Psoas muscle (tissue), 8 donors: ENCODE measurements around the gene PCYOX1L. TPM values are rescaled to one million over a fixed set of nuclear protein-coding genes. Genes with fewer than 3 reads are reported as not detected.

Source experiments
- ATAC-seq, 4 donors: fragments of 200-7000 bp; cut with Tn5 transposase; one replicate each; pipeline ENCODE4 v1.9.1; 2020; ENCODE audit warnings: moderate library complexity in 3 of 4, mild to moderate bottlenecking in 2 of 4
- DNase-seq, 2 donors: peaks; one replicate each; pipeline ENCODE4 v3.0.0-alpha.2; 2020
- H3K27ac ChIP-seq: fragments of 200-600 bp; one replicate; pipeline ENCODE4 v1.8.0; 2022
- H3K27me3 ChIP-seq, 3 donors: fragments of 200-600 bp in 1 of 3; one replicate each; pipeline versions ENCODE4 v1.6.1 to v1.8.0; 2013 to 2022; ENCODE audit warnings: low read length in 2 of 3, mild to moderate bottlenecking in 2 of 3, moderate library complexity in 1 of 3; ENCODE audit not compliant: insufficient read depth in 3 of 3
- H3K36me3 ChIP-seq, 2 donors: fragments of 200-600 bp in 1 of 2; one replicate each; pipeline versions ENCODE4 v1.6.1 to v1.8.0; 2013 to 2022; ENCODE audit warnings: low read depth in 1 of 2, mild to moderate bottlenecking in 1 of 2, moderate library complexity in 1 of 2; ENCODE audit not compliant: insufficient read depth in 1 of 2
- H3K4me1 ChIP-seq: fragments of 200-600 bp; one replicate; pipeline ENCODE4 v1.8.0; 2022
- H3K4me3 ChIP-seq: fragments of 200-600 bp; one replicate; pipeline ENCODE4 v1.8.0; 2022; ENCODE audit warnings: mild to moderate bottlenecking
- H3K9me3 ChIP-seq: fragments of 200-600 bp; one replicate; pipeline ENCODE4 v1.8.0; 2022
- CTCF ChIP-seq: fragments of 200-600 bp; IDR thresholded peaks from one replicate; pipeline ENCODE4 v1.8.0; 2022; ENCODE audit warnings: antibody characterized with exemption
- WGBS, 3 donors: extraction: QIAGEN DNeasy Blood & Tissue Kit; methylation state at CpG; one replicate each; pipeline versions ENCODE4 v1.1.6 to v1.1.7; 2013; 5-methylcytosine and 5-hydroxymethylcytosine counted together
- intact Hi-C, 2 donors: fragments of 100-400 bp; cut with DNase I; formaldehyde crosslinking; loops; one replicate each; pipeline versions ENCODE4 v1.11.0 to v1.14.2; 2022
- polyA plus RNA-seq, 3 donors: library from polyadenylated mRNA; stranded (reverse); fragments of 200-250 nt; gene quantifications; one replicate each; pipeline ENCODE4 v1.2.3, GENCODE V29; 2013
- total RNA-seq, 4 donors: library from RNA; stranded (reverse); fragmentation: NEBNext Ultra II Directional in 2 of 4; extraction: Animal tissue kit (Norgen Biotek cat#: 25700) in 2 of 4; gene quantifications; one replicate each; pipeline versions ENCODE4 v1.2.1 to v1.2.4, GENCODE V29; 2021 to 2023
- donor health status: healthy with polysubstance abuse.
- donor health status: DM: no; HTN: no; CAD: no; lungs with moderate emphysema.
- donor health status: Bipolar disorder and iron deficiency.
- donor health status: healthy.
- donor health status: DM: yes; HTN: yes; CAD: no.
- donor health status: DM: no; HTN: no; CAD: no.
- donor health status: DM: no; HTN: no; CAD: no.
- donor health status: DM: yes; HTN: yes; CAD: no.

PCYOX1L gene
- total and polyA plus RNA-seq, 7 donors: 0.28 to 2.7 (median 0.70) TPM

DNA sequence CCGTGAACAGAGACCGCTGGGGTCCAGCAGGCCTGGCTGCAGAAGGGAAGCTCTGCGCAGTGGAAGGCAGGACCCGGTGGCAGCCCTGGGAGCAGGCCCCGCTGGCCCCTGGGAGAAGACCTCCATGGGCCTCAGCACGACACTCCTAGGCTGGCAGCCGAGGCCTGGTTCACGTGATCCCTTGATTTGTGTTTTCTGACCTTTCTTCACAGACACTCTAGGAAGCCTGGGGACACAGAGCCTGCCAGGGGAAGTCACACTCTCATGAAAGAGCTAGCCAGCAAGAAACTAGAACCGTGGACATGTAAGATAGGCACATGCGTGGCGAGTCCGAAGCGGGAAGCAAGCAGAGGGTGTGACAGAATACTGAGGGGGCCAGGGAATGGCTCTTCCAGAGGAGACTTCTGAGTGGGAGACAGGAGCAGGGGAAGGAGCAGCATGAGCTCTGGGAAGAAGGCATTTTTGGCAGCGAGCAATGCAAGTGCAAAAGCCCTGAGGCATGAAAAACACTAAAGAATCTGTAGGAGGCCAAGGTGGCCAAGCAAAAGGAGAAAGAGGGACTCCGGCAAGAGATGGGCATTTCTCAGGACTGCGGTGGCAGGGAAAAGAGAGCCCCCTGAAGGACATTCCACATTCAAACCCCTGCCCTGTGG lies 47.8 kb downstream of the PCYOX1L start:
- H3K9me3 ChIP-seq: no peaks in the 10 kb centered on the region
- DNase-seq: no peak
- H3K4me1 ChIP-seq: no peaks in the 10 kb centered on the region
- no peaks in the 10 kb centered on the region for H3K27me3 ChIP-seq
- TF ChIP-seq CTCF: no peak
- intact Hi-C loops: no loop called here
- H3K36me3 ChIP-seq: no peaks in the 10 kb centered on the region
- peak overlapping the region; percentile 66 for H3K27ac ChIP-seq
- ATAC-seq: no peak
- 80 to 87% (median 81%) methylated on average over 16 of the region's 16 CpGs for WGBS, 3 donors
- peak overlapping the region; percentile 14 for H3K4me3 ChIP-seq

- peak overlapping the region; percentile 66 for H3K27ac ChIP-seq
- no peaks in the 10 kb centered on the region for H3K9me3 ChIP-seq
- no peaks in the 10 kb centered on the region for H3K4me1 ChIP-seq
- WGBS, 3 donors: 67 to 72% (median 70%) methylated on average over 9 of the region's 9 CpGs
- no peaks in the 10 kb centered on the region for H3K36me3 ChIP-seq
- H3K27me3 ChIP-seq: no peaks in the 10 kb centered on the region
- DNase-seq (peak in 1 of 2 donors; percentile 68), ATAC-seq (peak; percentile 43 to 61 (median 46))
- no peak for TF ChIP-seq CTCF
- intact Hi-C loops: no loop called here
- H3K4me3 ChIP-seq: peak overlapping the region; percentile 59
Observed at GRCh38 chr5:149406203-149406978, 48.5 kb downstream of the PCYOX1L start.

DNA sequence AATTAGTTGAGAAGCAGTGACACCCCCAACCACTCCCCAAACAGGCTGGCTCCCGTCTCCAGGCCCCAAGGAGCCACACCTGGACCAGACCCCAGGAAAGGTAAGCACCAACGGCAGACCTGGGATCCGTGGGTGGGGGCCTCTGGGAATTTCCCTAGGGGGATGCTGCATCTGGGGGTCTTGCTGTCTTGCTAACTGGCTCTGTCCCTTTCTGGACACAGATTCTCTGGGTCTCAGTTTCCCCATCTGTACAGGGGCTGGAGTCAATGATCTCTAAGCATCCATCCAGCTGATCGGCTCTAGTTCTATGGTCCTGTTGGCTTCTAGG lies 49.1 kb downstream of the PCYOX1L start:
- Histone ChIP-seq H3K27me3 (no peaks in the 10 kb centered on the region), H3K9me3 (no peaks in the 10 kb centered on the region), H3K4me1 (no peaks in the 10 kb centered on the region), H3K36me3 (no peaks in the 10 kb centered on the region), H3K4me3 (peak overlapping the region; percentile 59), H3K27ac (peak overlapping the region; percentile 66)
- ATAC-seq: no peak
- no peak for TF ChIP-seq CTCF
- DNase-seq: no peak
- intact Hi-C loops: no loop called here
- 53 to 61% (median 57%) methylated on average over 4 of the region's 4 CpGs for WGBS, 3 donors

DNA sequence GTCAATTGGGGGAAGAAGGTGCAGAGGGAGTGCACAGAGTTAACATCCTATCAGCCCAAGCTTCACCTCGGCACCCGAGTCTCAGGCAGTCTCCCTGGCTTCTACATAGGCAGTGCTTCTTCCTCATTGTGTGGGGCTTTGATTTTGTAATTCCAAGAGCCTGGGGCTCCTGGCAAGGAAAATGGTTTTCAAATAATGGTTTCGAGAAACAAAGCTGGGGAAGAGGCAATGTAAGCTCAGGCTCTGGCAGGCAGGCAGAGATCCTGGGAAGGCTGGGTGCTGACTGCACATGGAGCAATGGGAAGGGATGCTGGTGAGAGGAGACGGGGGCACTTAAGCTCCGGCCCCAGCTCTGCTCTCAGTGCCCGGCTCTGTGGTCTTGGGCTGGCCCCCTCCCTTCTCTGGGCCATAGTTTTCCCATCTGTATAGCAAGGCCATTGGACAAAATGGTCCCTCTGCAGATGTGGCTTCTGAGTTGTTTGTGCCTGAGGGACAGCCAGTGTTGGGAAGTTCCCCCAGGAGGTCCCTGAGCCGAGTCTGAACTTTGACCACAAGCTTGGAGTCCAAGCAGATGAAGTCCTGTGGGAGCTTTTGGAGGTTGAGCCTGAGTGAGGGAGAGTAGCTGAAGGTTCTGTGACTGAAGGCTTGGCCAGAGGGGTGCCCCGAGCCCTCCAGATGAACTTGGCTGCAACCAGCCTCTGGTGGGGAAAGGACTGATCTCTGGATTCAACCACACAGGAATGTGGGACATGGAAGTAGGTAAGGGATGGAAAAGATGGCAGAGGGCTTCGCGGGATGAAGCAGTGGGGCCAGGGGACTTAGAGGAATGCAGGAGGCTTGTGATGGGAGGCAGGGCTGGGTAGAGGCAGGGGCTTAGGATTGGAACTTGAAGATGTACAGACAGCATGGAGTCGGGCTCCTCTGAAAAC lies 49.7 kb downstream of the PCYOX1L start:
- Histone ChIP-seq H3K27me3 (no peaks in the 10 kb centered on the region), H3K36me3 (no peaks in the 10 kb centered on the region), H3K9me3 (no peaks in the 10 kb centered on the region), H3K4me1 (no peaks in the 10 kb centered on the region), H3K27ac (peak overlapping the region; percentile 66), H3K4me3 (peak overlapping the region; percentile 59)
- 70 to 71% (median 70%) methylated on average over 11 of the region's 11 CpGs for WGBS, 3 donors
- intact Hi-C loops: no loop called here
- peak in 1 of 4 donors; percentile 25 for ATAC-seq
- no peak for TF ChIP-seq CTCF
- no peak for DNase-seq
